ENCODE results near the gene TMEM219. TPM values are rescaled to one million over a fixed set of nuclear protein-coding genes. Genes with fewer than 3 reads are reported as not detected.

The TMEM219 gene
- total RNA-seq, 1 donor from 2014 or later, result 89.4 TPM

- TF ChIP-seq CTCF (IDR thresholded peaks at IDR 0.05; ENCODE audit: unreplicated experiment), result no peak
- Mint-ChIP-seq H3K9me3 (ENCODE audit: low read depth) (no peaks in the 10 kb centered on the region), H3K4me3 (ENCODE audit: low read depth) (no peak overlapping the region), H3K36me3 (ENCODE audit: insufficient read depth) (peaks cover 25% of the 10 kb centered on the region), H3K4me1 (ENCODE audit: low read depth) (no peaks in the 10 kb centered on the region), H3K27me3 (no peaks in the 10 kb centered on the region), H3K27ac (no peak overlapping the region)
- DNase-seq (ENCODE audit: low spot score, unreplicated experiment), result no peak
These were observed 23.5 kb downstream of the TMEM219 start for GRCh38 chr16:29985271-29985811.

- TF ChIP-seq CTCF (IDR thresholded peaks at IDR 0.05; ENCODE audit: unreplicated experiment), result no peak
- H3K36me3 Mint-ChIP-seq (ENCODE audit: insufficient read depth), result peaks cover 22% of the 10 kb centered on the region
- H3K4me3 Mint-ChIP-seq (ENCODE audit: low read depth), result no peak overlapping the region
These were observed 24.4 kb downstream of the TMEM219 start for GRCh38 chr16:29986231-29986630.

GRCh38 chr16:29986931-29987330 is 25.1 kb downstream of the TMEM219 start:
- Mint-ChIP-seq H3K36me3 (ENCODE audit: insufficient read depth) (peaks cover 22% of the 10 kb centered on the region), H3K27me3 (no peaks in the 10 kb centered on the region), H3K4me1 (ENCODE audit: low read depth) (no peaks in the 10 kb centered on the region), H3K27ac (no peak overlapping the region), H3K4me3 (ENCODE audit: low read depth) (no peak overlapping the region), H3K9me3 (ENCODE audit: low read depth) (no peaks in the 10 kb centered on the region)
- no peak for TF ChIP-seq CTCF (IDR thresholded peaks at IDR 0.05; ENCODE audit: unreplicated experiment)
- DNase-seq (ENCODE audit: low spot score, unreplicated experiment), result no peak

More at GRCh38 chr16:29986231-29986630, 24.4 kb downstream of the TMEM219 start:
- no peak overlapping the region for H3K27ac Mint-ChIP-seq
- H3K4me1 Mint-ChIP-seq (ENCODE audit: low read depth), result no peaks in the 10 kb centered on the region
- DNase-seq (ENCODE audit: low spot score, unreplicated experiment), result no peak
- no peaks in the 10 kb centered on the region for H3K27me3 Mint-ChIP-seq
- no peaks in the 10 kb centered on the region for H3K9me3 Mint-ChIP-seq (ENCODE audit: low read depth)

- no peak for TF ChIP-seq CTCF (IDR thresholded peaks at IDR 0.05; ENCODE audit: unreplicated experiment)
- Mint-ChIP-seq H3K27ac (no peak overlapping the region), H3K36me3 (ENCODE audit: insufficient read depth) (peaks cover 20% of the 10 kb centered on the region)
These were observed 25.6 kb downstream of the TMEM219 start for GRCh38 chr16:29987371-29988085.

GRCh38 chr16:29988346-29989075 is 26.6 kb downstream of the TMEM219 start:
- Mint-ChIP-seq H3K27me3 (no peaks in the 10 kb centered on the region), H3K4me3 (ENCODE audit: low read depth) (no peak overlapping the region), H3K4me1 (ENCODE audit: low read depth) (no peaks in the 10 kb centered on the region), H3K36me3 (ENCODE audit: insufficient read depth) (peaks cover 17% of the 10 kb centered on the region), H3K27ac (peak overlapping the region; percentile 51), H3K9me3 (ENCODE audit: low read depth) (no peaks in the 10 kb centered on the region)
- TF ChIP-seq CTCF (IDR thresholded peaks at IDR 0.05; ENCODE audit: unreplicated experiment), result no peak
- no peak for DNase-seq (ENCODE audit: low spot score, unreplicated experiment)

More at GRCh38 chr16:29987371-29988085, 25.6 kb downstream of the TMEM219 start:
- Mint-ChIP-seq H3K27me3 (no peaks in the 10 kb centered on the region), H3K9me3 (ENCODE audit: low read depth) (no peaks in the 10 kb centered on the region), H3K4me3 (ENCODE audit: low read depth) (no peak overlapping the region), H3K4me1 (ENCODE audit: low read depth) (no peaks in the 10 kb centered on the region)
- DNase-seq (ENCODE audit: low spot score, unreplicated experiment), result no peak

All from progenitor cell of endocrine pancreas (in vitro differentiated cells).